Renal cortex interstitium (tissue), 15 donors: ENCODE data around the gene ICA1L. TPM values are rescaled to one million over a fixed set of nuclear protein-coding genes. Genes with fewer than 3 reads are reported as not detected.
"Not testable (repeated sequence)": the region's sequence is repeated elsewhere in the genome, so short reads cannot be mapped to it uniquely, and the experiment has no call there.

Experiments
- DNase-seq, 11 donors: peaks; one replicate each; pipeline ENCODE4 v3.0.0-alpha.2; 2013; ENCODE audit warnings: low read depth in 9 of 11, low spot score in 4 of 11; ENCODE audit errors: extremely low read depth in 1 of 11
- long read RNA-seq, 16 experiments: transcript quantifications; one replicate each; lab custom pipeline, GENCODE V29; 2026
- polyA plus RNA-seq, 3 donors: library from polyadenylated mRNA; unstranded; fragments of 120-200 nt; gene quantifications; one replicate each; pipeline ENCODE4 v1.2.1, GENCODE V29; 2013; ENCODE audit not compliant: insufficient read length in 3 of 3

Gene ICA1L
- 10 to 100 TPM; 13.0 to 24.9 (median 18.2) TPM for polyA plus RNA-seq
- long read RNA-seq, donor 1, result 0 reads
- long read RNA-seq, donor 2, partial matches to known transcripts, result 0 of 1 reads
- long read RNA-seq, donor 2, other reads (novel, unspliced or antisense), result 0 of 1 reads
- long read RNA-seq, donor 3, result 0 reads
- long read RNA-seq, donor 4, result 0 reads
- long read RNA-seq, donor 5, result 0 reads
- long read RNA-seq, donor 6, partial matches to known transcripts, result 0 of 1 reads
- long read RNA-seq, donor 6, other reads (novel, unspliced or antisense), result 0 of 1 reads
- long read RNA-seq, donor 7, partial matches to known transcripts, result 0 of 1 reads
- long read RNA-seq, donor 7, other reads (novel, unspliced or antisense), result 0 of 1 reads
- long read RNA-seq, donor 8, result 0 reads
- long read RNA-seq, donor 9, result 0 reads
- long read RNA-seq, donor 10, partial matches to known transcripts, result 0 of 1 reads
- long read RNA-seq, donor 10, other reads (novel, unspliced or antisense), result 0 of 1 reads
- long read RNA-seq, donor 11, result 0 reads
- long read RNA-seq, donor 12, result 0 reads
- long read RNA-seq, donor 13, partial matches to known transcripts, result 0 of 1 reads
- long read RNA-seq, donor 13, other reads (novel, unspliced or antisense), result 0 of 1 reads
- long read RNA-seq, donor 14, result 0 reads
- long read RNA-seq, donor 15, full-length matches to known transcripts, result 1 of 1 reads
- long read RNA-seq, donor 15, partial matches to known transcripts, result 0 of 1 reads
- long read RNA-seq, donor 15, other reads (novel, unspliced or antisense), result 0 of 1 reads
- long read RNA-seq, donor 16, partial matches to known transcripts, result 0 of 1 reads
- long read RNA-seq, donor 16, other reads (novel, unspliced or antisense), result 0 of 1 reads

- peak; percentile 50 to 84 (median 67) for DNase-seq
Observed at GRCh38 chr2:202871300-202872141, at the start of gene ICA1L. Gene ICA1L, minus strand, starts transcription at chr2:202871766. Its CDS starts 42,757 bp downstream, at chr2:202829009.

GRCh38 chr2:202918860-202919259 lies 47.3 kb upstream of the ICA1L start:
- no peak for DNase-seq

GRCh38 chr2:202912342-202913201 lies 41.0 kb upstream of the ICA1L start:
- DNase-seq, result peak in 1 of 11 donors; percentile 13

- DNase-seq, result peak; percentile 90 to 99 (median 94)
Observed at GRCh38 chr2:202911512-202912341, 40.2 kb upstream of the ICA1L start, which contains the start of the genes CARF and WDR12. Gene CARF, plus strand, starts transcription at chr2:202912275. Its CDS starts 29,628 bp downstream, at chr2:202941903. Gene WDR12, minus strand, starts transcription at chr2:202911673. Its CDS starts 197 bp downstream, at chr2:202911476.

GRCh38 chr2:202911203-202911511 lies 39.6 kb upstream of the ICA1L start:
- peak in 2 of 11 donors; percentile 12 to 33 for DNase-seq

GRCh38 chr2:202910698-202911097 lies 39.1 kb upstream of the ICA1L start:
- no peak for DNase-seq

GRCh38 chr2:202910250-202910649 lies 38.7 kb upstream of the ICA1L start:
- not testable (repeated sequence) for DNase-seq

GRCh38 chr2:202909394-202910192 lies 38.0 kb upstream of the ICA1L start:
- no peak for DNase-seq

- DNase-seq, result no peak
Observed at GRCh38 chr2:202908186-202908585, 36.6 kb upstream of the ICA1L start.

GRCh38 chr2:202905507-202905906 lies 33.9 kb upstream of the ICA1L start:
- not testable (repeated sequence) for DNase-seq

GRCh38 chr2:202885190-202885589 lies 13.6 kb upstream of the ICA1L start:
- DNase-seq, result no peak

GRCh38 chr2:202883987-202884675 lies 12.6 kb upstream of the ICA1L start:
- no peak for DNase-seq

- no peak for DNase-seq
Observed at GRCh38 chr2:202881570-202881969, 10.0 kb upstream of the ICA1L start.

GRCh38 chr2:202877699-202878098 lies 6.1 kb upstream of the ICA1L start:
- DNase-seq, result no peak

- peak; percentile 36 to 80 (median 71) for DNase-seq
Observed at GRCh38 chr2:202870431-202871299, 901 bp downstream of the ICA1L start.
